H1 (cell line): ENCODE results near the gene TMEM38A. TPM values are rescaled to one million over a fixed set of nuclear protein-coding genes. Genes with fewer than 3 reads are reported as not detected.

ENCODE experiments used
- CTCF ChIA-PET: fragments of 300-600 bp; sonication (Branson Sonifier 250); formaldehyde crosslinking; loops from one replicate; lab custom pipeline; 2021; ENCODE audit not compliant: partially characterized antibody; lab: Charles Lee
- POLR2A ChIA-PET: fragments of 300-600 bp; sonication (Branson Sonifier 250); formaldehyde crosslinking; loops from one replicate; lab custom pipeline; 2021; ENCODE audit warnings: inconsistent platforms; ENCODE audit not compliant: partially characterized antibody; lab: Charles Lee
- DNase-seq, 2 experiments: peaks; one replicate each; pipeline versions ENCODE4 v3.0.0 to v3.0.0-alpha.2; 2010 to 2022; ENCODE audit warnings: low spot score in 2 of 2, low read depth in 1 of 2, mixed read lengths in 1 of 2
- FAIRE-seq: peaks from 2 replicates; lab custom pipeline; 2011; peaks lifted over from hg19 to GRCh38; lab: Jason Lieb, UNC
- H2AFZ ChIP-seq: 2 replicates; pipeline ENCODE4 v1.8.1; 2012; ENCODE audit warnings: low read length, inconsistent platforms
- H2AK5ac ChIP-seq: 2 replicates; pipeline ENCODE4 v1.6.1; 2013; ENCODE audit warnings: low read depth, low read length
- H2BK120ac ChIP-seq: replicated peaks from 2 replicates; pipeline ENCODE3; 2013; ENCODE audit warnings: low read depth, low read length, inconsistent platforms
- H2BK12ac ChIP-seq: 2 replicates; pipeline ENCODE4 v1.6.1; 2013; ENCODE audit warnings: low read depth, low read length
- H2BK15ac ChIP-seq: 2 replicates; pipeline ENCODE4 v1.6.1; 2013; ENCODE audit warnings: low read length
- H2BK20ac ChIP-seq: 2 replicates; pipeline ENCODE4 v1.6.1; 2013; ENCODE audit warnings: low read length
- H2BK5ac ChIP-seq: 2 replicates; pipeline ENCODE4 v1.6.1; 2013; ENCODE audit warnings: low read depth, low read length
- H3K14ac ChIP-seq: 2 replicates; pipeline ENCODE4 v1.6.1; 2013; ENCODE audit warnings: inconsistent platforms; ENCODE audit not compliant: insufficient read length
- H3K18ac ChIP-seq: 2 replicates; pipeline ENCODE4 v1.6.1; 2013; ENCODE audit warnings: low read length; ENCODE audit errors: extremely low read depth
- H3K23ac ChIP-seq: 2 replicates; pipeline ENCODE4 v1.6.1; 2013; ENCODE audit warnings: inconsistent platforms; ENCODE audit not compliant: insufficient read length
- H3K23me2 ChIP-seq: 2 replicates; pipeline ENCODE4 v1.6.1; 2013; ENCODE audit warnings: low read depth, low read length
- H3K27ac ChIP-seq: 2 replicates; pipeline ENCODE4 v1.6.1; 2011; ENCODE audit warnings: low read depth, low read length, inconsistent platforms
- H3K27me3 ChIP-seq, 4 experiments: replicated peaks in 1 of 4; 1 replicate in 1 of 4; 2 replicates in 3 of 4; pipeline versions ENCODE4 v1.6.1 to v1.8.1; 2011 to 2013; ENCODE audit warnings: low read length in 3 of 4, mild to moderate bottlenecking in 3 of 4, inconsistent platforms in 2 of 4, mixed read lengths in 2 of 4, moderate library complexity in 1 of 4; ENCODE audit not compliant: control insufficient read depth in 3 of 4, insufficient read depth in 3 of 4; ENCODE audit errors: extremely low read depth in 1 of 4
- H3K36me3 ChIP-seq, 4 experiments: 2 replicates each; pipeline versions ENCODE4 v1.6.1 to v1.8.1; 2011 to 2013; ENCODE audit warnings: mild to moderate bottlenecking in 4 of 4, low read length in 3 of 4, moderate library complexity in 2 of 4, control low read depth in 1 of 4, inconsistent platforms in 1 of 4; ENCODE audit not compliant: insufficient read depth in 4 of 4, control insufficient read depth in 2 of 4
- H3K4ac ChIP-seq: replicated peaks from 2 replicates; pipeline ENCODE3; 2013; ENCODE audit warnings: low read length, low read depth, mixed read lengths, inconsistent platforms; ENCODE audit not compliant: insufficient read length
- H3K4me1 ChIP-seq, 4 experiments: replicated peaks in 1 of 4; 1 replicate in 1 of 4; 2 replicates in 3 of 4; pipeline versions ENCODE4 v1.6.1 to v1.8.1; 2011 to 2013; ENCODE audit warnings: low read length in 3 of 4, inconsistent platforms in 2 of 4, mixed read lengths in 1 of 4; ENCODE audit not compliant: insufficient read depth in 4 of 4, control insufficient read depth in 3 of 4
- H3K4me2 ChIP-seq, 2 experiments: 2 replicates each; pipeline versions ENCODE4 v1.6.1 to v1.8.1; 2011 to 2013; ENCODE audit warnings: low read depth in 2 of 2, low read length in 2 of 2, control low read depth in 1 of 2, inconsistent platforms in 1 of 2, mild to moderate bottlenecking in 1 of 2; ENCODE audit not compliant: insufficient read depth in 1 of 2
- H3K4me3 ChIP-seq, 4 experiments: fragments of 200-600, 300-600 bp in 1 of 4; sonication (generic), shearing (Covaris generic), sonication (Bioruptor Twin) in 1 of 4; 2 replicates each; pipeline versions ENCODE4 v1.5.1 to v1.8.1; 2011 to 2016; ENCODE audit warnings: low read length in 4 of 4, low read depth in 3 of 4, control low read depth in 2 of 4, inconsistent platforms in 2 of 4, mild to moderate bottlenecking in 2 of 4, mixed read lengths in 1 of 4, moderate library complexity in 1 of 4; ENCODE audit not compliant: insufficient read depth in 2 of 4; ENCODE audit errors: extremely low read depth in 1 of 4
- H3K56ac ChIP-seq: replicated peaks from 2 replicates; pipeline ENCODE3; 2013; ENCODE audit warnings: low read depth, mild to moderate bottlenecking, mixed read lengths, low read length, inconsistent platforms; ENCODE audit not compliant: insufficient read length
- H3K79me1 ChIP-seq: 2 replicates; pipeline ENCODE4 v1.6.1; 2013; ENCODE audit warnings: low read depth, low read length, control low read depth
- H3K79me2 ChIP-seq, 2 experiments: 2 replicates each; pipeline versions ENCODE4 v1.6.1 to v1.8.1; 2012 to 2013; ENCODE audit warnings: low read length in 2 of 2, mild to moderate bottlenecking in 2 of 2, inconsistent platforms in 1 of 2; ENCODE audit not compliant: insufficient read depth in 2 of 2, control insufficient read depth in 1 of 2
- H3K9ac ChIP-seq, 4 experiments: replicated peaks in 1 of 4; 1 replicate in 1 of 4; 2 replicates in 3 of 4; pipeline versions ENCODE4 v1.6.1 to v1.8.1; 2011 to 2013; ENCODE audit warnings: low read depth in 3 of 4, low read length in 3 of 4, control low read depth in 2 of 4, mild to moderate bottlenecking in 2 of 4, moderate library complexity in 2 of 4, inconsistent platforms in 1 of 4; ENCODE audit errors: extremely low read depth in 1 of 4
- H3K9me3 ChIP-seq, 2 experiments: 2 replicates each; pipeline versions ENCODE4 v1.6.1 to v1.8.1; 2012 to 2013; ENCODE audit warnings: mild to moderate bottlenecking in 2 of 2, moderate library complexity in 2 of 2, control low read depth in 1 of 2, inconsistent platforms in 1 of 2, low read depth in 1 of 2, low read length in 1 of 2, mixed read lengths in 1 of 2; ENCODE audit not compliant: insufficient read depth in 2 of 2
- H4K20me1 ChIP-seq, 2 experiments: replicated peaks in 1 of 2; 2 replicates each; pipeline versions ENCODE3 to v1.8.1; 2011 to 2013; ENCODE audit warnings: inconsistent platforms in 2 of 2, low read length in 2 of 2, mild to moderate bottlenecking in 1 of 2; ENCODE audit not compliant: insufficient read depth in 2 of 2, control insufficient read depth in 1 of 2
- H4K5ac ChIP-seq: 2 replicates; pipeline ENCODE4 v1.6.1; 2013; ENCODE audit warnings: low read length, low read depth, mixed read lengths, inconsistent platforms; ENCODE audit not compliant: insufficient read length
- H4K8ac ChIP-seq: 2 replicates; pipeline ENCODE4 v1.8.0; 2013; ENCODE audit warnings: mild to moderate bottlenecking, moderate library complexity, low read length, inconsistent platforms; ENCODE audit not compliant: insufficient read depth; ENCODE audit errors: extremely low read depth
- H4K91ac ChIP-seq: replicated peaks from 2 replicates; pipeline ENCODE3; 2013; ENCODE audit warnings: low read length, mixed read lengths, inconsistent platforms; ENCODE audit not compliant: insufficient read length
- EZH2 ChIP-seq: fragments of 200-600 bp; sonication (generic); IDR thresholded peaks from 2 replicates; pipeline ENCODE4 v1.7.1; 2012; ENCODE audit warnings: low read depth, mild to moderate bottlenecking, moderate library complexity, low read length, inconsistent platforms; ENCODE audit not compliant: severe bottlenecking
- GABPA ChIP-seq: IDR thresholded peaks from 2 replicates; pipeline ENCODE4 v1.6.1; 2011; ENCODE audit warnings: mild to moderate bottlenecking, low read length, moderate library complexity, borderline replicate concordance; ENCODE audit not compliant: insufficient read depth
- HDAC2 ChIP-seq, 2 experiments: fragments of 300-600 bp in 1 of 2; sonication (generic) in 1 of 2; IDR thresholded peaks; 2 replicates each; pipeline ENCODE4 v1.6.1; 2011 to 2012; ENCODE audit warnings: low read depth in 2 of 2, low read length in 2 of 2, mild to moderate bottlenecking in 2 of 2, moderate library complexity in 2 of 2, borderline replicate concordance in 1 of 2, inconsistent platforms in 1 of 2
- YY1 ChIP-seq: IDR thresholded peaks from 2 replicates; pipeline ENCODE4 v1.6.1; 2011; ENCODE audit warnings: low read depth, mild to moderate bottlenecking, low read length
- WGBS, 2 experiments: shearing (Covaris generic) in 1 of 2; methylation state at CpG; one replicate each; pipeline versions ENCODE4 v1.1.6 to v1.1.7; 2013 to 2015; ENCODE audit warnings: low lambda C conversion rate in 2 of 2, mixed read lengths in 2 of 2, inconsistent platforms in 1 of 2, low coverage in 1 of 2, missing lambda C conversion rate in 1 of 2; ENCODE audit not compliant: insufficient replicate concordance in 2 of 2, insufficient coverage in 1 of 2, insufficient read length in 1 of 2; ENCODE audit errors: extremely low coverage in 1 of 2, missing lambda C conversion rate in 1 of 2; 5-methylcytosine and 5-hydroxymethylcytosine counted together
- polyA plus RNA-seq, 7 experiments: library from polyadenylated mRNA; depleted of rRNA in 3 of 7; stranded (reverse) in 5 of 7; unstranded in 2 of 7; fragments of >200 nt in 5 of 7; fragments of 200-250 nt in 2 of 7; gene quantifications; 1 replicate in 5 of 7; 2 replicates in 1 of 7; 4 replicates in 1 of 7; pipeline versions ENCODE4 v1.2.1 to v1.2.3, GENCODE V29; 2011 to 2013; ENCODE audit warnings: missing spikeins in 2 of 7, mixed read lengths in 2 of 7
- total RNA-seq: library from RNA; stranded (reverse); fragmentation: NEBNext Ultra II Directional; extraction: Animal tissue kit (Norgen Biotek cat#: 25700); gene quantifications from 2 replicates; pipeline ENCODE4 v1.2.1, GENCODE V29; 2021
- TF ChIP-seq, protein P1 (sequence below), 3 experiments: IDR thresholded peaks; 1 replicate in 2 of 3; 2 replicates in 1 of 3; pipeline versions ENCODE4 v1.5.1 to v1.6.1; 2011; ENCODE audit warnings: low read length in 3 of 3, mild to moderate bottlenecking in 3 of 3, inconsistent platforms in 2 of 3, low read depth in 1 of 3, moderate library complexity in 1 of 3; ENCODE audit not compliant: insufficient read depth in 1 of 3; ENCODE audit errors: control extremely low read depth in 1 of 3

The TMEM38A gene
- total and polyA plus RNA-seq, 2 of the 8 experiments (the other 6 are each of a cell fraction or from before 2014, with no cell fraction given) = 8.9 to 9.2 TPM

DNA sequence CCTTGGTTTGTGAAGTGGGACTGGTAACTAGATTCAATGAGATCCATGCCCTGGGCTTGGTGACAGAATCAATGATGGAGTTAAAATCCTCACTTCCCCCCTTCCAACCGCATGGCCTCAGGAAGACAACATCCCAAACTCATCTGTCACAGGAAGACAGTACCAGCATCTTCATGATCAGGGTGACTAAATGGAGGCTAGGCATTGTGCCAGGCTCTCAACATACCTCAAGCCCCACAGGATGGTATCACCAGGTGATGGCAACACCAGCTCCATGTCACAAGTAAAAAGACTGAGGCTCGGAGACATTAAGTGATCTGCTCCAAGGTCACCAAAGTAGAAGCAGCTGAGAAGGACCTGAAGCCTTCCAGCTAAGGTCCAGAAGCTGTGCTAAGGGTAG lies 47.1 kb upstream of the TMEM38A start:
- peaks cover 53% of the 10 kb centered on the region for H3K79me1 ChIP-seq
- peaks cover 14 to 93% of the 10 kb centered on the region in 2 experiments for H3K79me2 ChIP-seq
- 85% methylated on average over 2 of the region's 2 CpGs; no CpG with 5 or more reads in 1 of the 2 experiments for WGBS, 2 experiments
- no peak overlapping the region for H2BK5ac ChIP-seq
- H2AFZ ChIP-seq = no peak overlapping the region
- no peak for TF ChIP-seq YY1
- TF ChIP-seq EZH2 = no peak
- TF ChIP-seq, protein P1, sequence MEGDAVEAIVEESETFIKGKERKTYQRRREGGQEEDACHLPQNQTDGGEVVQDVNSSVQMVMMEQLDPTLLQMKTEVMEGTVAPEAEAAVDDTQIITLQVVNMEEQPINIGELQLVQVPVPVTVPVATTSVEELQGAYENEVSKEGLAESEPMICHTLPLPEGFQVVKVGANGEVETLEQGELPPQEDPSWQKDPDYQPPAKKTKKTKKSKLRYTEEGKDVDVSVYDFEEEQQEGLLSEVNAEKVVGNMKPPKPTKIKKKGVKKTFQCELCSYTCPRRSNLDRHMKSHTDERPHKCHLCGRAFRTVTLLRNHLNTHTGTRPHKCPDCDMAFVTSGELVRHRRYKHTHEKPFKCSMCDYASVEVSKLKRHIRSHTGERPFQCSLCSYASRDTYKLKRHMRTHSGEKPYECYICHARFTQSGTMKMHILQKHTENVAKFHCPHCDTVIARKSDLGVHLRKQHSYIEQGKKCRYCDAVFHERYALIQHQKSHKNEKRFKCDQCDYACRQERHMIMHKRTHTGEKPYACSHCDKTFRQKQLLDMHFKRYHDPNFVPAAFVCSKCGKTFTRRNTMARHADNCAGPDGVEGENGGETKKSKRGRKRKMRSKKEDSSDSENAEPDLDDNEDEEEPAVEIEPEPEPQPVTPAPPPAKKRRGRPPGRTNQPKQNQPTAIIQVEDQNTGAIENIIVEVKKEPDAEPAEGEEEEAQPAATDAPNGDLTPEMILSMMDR (IDR thresholded peaks at IDR 0.05; ENCODE audit: control extremely low read depth in 1 of 3, insufficient read depth in 1 of 3, low read depth in 1 of 3, low read length in 3 of 3) = no peak
- no peak for TF ChIP-seq HDAC2 (IDR thresholded peaks at IDR 0.05; ENCODE audit: borderline replicate concordance in 1 of 2, low read depth in 2 of 2, low read length in 2 of 2)
- TF ChIP-seq GABPA = no peak
- TF ChIP-seq, all 59 proteins: peak for 0
- CTCF ChIA-PET = interaction anchor here (0.7 to 3.4 kb wide), 6 partner anchors 24 to 106 kb away, joined by 3 to 12 read pairs (median 4); partner anchors contain the start of gene NWD1
- H3K56ac ChIP-seq = no peak overlapping the region
- no peak overlapping the region for H3K14ac ChIP-seq
- FAIRE-seq = no peak
- no peak overlapping the region for H2AK5ac ChIP-seq
- H3K9ac ChIP-seq = no peak overlapping the region
- H3K23me2 ChIP-seq = no peaks in the 10 kb centered on the region
- POLR2A ChIA-PET = interaction anchor here (1.1 to 1.7 kb wide), 2 partner anchors 9 to 11 kb away, joined by 4 read pairs; no protein-coding TSS in a partner anchor
- no peak overlapping the region for H3K4me2 ChIP-seq
- H3K27me3 ChIP-seq = no peaks in the 10 kb centered on the region
- H4K91ac ChIP-seq = no peak overlapping the region
- no peak overlapping the region for H4K8ac ChIP-seq
- no peak overlapping the region for H2BK15ac ChIP-seq
- H3K4me3 ChIP-seq = no peak overlapping the region
- no peak for DNase-seq
- no peak overlapping the region for H3K18ac ChIP-seq
- H3K4ac ChIP-seq = no peak overlapping the region
- H3K36me3 ChIP-seq = no peaks in the 10 kb centered on the region
- no peak overlapping the region for H2BK12ac ChIP-seq
- peaks cover 0 to 4% (median 3%) of the 10 kb centered on the region in 4 experiments; a peak in 3 of 7 replicates for H3K4me1 ChIP-seq
- peaks cover 30 to 46% of the 10 kb centered on the region in 2 experiments for H4K20me1 ChIP-seq
- no peak overlapping the region for H2BK120ac ChIP-seq
- H2BK20ac ChIP-seq = no peak overlapping the region
- H3K27ac ChIP-seq = no peak overlapping the region
- H4K5ac ChIP-seq = no peak overlapping the region
- no peak overlapping the region for H3K23ac ChIP-seq
- H3K9me3 ChIP-seq = no peaks in the 10 kb centered on the region
